RPMI8226 (cell line): ENCODE data around the gene SQSTM1.
"Not testable (repeated sequence)": the region's sequence is repeated elsewhere in the genome, so short reads cannot be mapped to it uniquely, and the experiment has no call there.

Source experiments
- DNase-seq: peaks from one replicate; pipeline ENCODE4 v3.0.0-alpha.2; 2015

Gene SQSTM1

GRCh38 chr5:179860301-179860700 is 39.6 kb downstream of the SQSTM1 start:
- DNase-seq = no peak

DNA sequence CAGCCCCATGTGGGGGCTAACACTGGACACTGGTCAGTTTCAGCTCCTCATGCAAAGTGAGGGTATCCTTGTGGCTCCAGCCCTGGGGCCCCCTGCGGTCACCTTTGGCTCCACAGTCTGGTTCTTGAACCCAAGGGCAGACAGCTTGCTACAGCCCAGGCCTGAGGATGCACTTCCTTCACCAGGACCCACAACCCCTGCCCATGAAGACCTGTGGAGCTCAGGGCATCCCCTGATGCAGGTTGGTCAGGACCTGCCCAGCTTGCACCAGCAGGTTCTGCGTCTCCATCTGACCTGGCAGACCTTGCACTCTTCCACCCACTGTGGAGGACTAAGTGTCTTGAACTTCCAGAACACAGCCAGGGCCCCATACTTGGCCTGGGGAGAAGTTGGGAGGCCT is 41.6 kb downstream of the SQSTM1 start:
- no peak for DNase-seq

DNA sequence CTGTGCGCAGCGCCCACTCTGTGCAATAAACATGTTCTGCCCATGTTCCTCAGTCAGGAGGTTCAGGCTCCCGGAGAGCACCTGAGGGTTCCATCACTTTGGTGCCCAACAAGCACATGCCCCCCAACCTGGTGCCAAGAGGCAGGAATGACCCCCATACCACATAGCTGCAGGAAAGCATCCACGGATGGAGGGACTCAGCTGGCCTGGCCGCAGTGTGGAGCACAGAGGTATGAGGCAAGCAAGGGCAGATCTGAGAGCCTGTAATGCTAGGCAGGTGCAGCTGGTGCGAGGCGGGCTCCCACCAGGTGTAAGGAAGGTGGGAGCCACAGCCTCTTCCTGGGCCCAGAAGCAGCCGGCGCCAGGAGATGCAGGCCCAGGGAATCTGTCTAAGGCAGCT is 42.2 kb downstream of the SQSTM1 start:
- DNase-seq = no peak

DNA sequence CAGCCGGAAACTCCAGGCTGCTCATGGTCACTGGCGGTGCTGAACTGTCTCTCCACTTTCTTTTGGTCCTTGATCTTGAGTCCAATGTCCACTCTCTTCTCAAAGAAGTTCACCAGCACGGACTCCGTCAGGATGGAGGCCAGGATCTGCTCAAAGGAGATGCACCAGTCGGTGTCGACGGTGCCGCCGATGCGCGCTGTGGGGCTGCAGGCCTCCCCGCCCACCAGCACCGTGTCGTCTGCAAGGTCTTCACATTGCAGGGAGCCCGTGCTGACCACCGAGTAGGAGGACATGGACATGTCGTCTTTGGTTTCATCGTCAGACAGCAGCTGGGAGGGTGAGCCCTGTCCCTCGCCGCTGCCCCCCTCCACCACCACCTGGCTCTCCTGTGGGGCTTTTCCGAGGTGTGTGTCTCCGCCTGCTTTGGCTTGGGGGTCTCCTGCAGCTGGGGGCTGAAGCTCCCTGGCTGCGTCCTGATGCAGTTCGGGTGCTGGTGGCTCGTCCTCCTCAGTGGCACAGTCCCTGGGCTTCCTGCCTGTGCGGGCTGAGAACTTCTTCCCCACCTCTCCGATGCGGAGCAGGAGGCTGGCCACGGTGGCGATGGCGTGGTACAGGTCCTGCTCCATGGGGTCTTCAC is 42.9 kb downstream of the SQSTM1 start:
- DNase-seq = no peak

GRCh38 chr5:179864686-179865085 is 44.0 kb downstream of the SQSTM1 start:
- DNase-seq = no peak

GRCh38 chr5:179865491-179866240 is 45.0 kb downstream of the SQSTM1 start:
- no peak for DNase-seq

DNA sequence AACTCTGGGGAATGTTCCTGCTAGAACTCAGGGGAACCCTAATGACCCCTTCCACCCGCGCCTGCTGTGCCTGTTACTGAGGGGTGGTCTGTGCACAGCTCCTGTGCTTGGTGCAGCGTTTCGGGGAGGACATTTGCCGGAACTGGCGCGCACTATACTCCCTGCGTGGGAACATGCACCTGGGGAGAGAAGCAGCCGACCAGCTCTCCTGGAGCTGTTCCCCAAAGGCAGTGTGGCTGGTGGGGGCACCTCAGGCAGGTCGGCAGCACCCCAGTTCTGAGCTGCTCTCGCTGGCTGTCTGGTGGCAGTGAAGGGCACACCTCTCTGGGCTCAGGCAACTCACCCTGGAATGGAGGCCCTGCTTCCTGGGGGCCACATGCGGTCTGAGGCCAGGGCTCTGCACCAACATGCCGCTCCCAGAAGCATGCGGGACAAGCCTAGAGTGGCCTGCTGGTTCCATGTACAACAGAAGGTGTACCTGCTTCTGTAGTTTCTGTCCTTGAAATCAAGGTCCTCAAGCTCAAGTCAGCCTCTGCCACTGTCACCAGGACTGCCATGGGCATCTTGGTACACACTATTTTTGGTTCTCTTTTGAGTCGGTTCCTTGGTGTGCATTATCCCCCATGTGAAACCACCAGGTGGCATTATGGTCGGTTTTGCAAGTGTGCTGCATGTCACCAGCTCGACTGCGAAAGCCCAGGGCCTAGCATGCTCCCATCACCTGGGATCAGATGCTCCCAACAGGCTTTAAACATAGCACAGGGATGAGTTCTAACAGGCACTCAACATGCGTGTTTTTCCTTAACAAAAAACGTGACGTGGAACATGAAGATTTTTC is 45.8 kb downstream of the SQSTM1 start:
- peak; percentile 52 for DNase-seq

GRCh38 chr5:179867079-179867465 is 46.4 kb downstream of the SQSTM1 start:
- DNase-seq = no peak

DNA sequence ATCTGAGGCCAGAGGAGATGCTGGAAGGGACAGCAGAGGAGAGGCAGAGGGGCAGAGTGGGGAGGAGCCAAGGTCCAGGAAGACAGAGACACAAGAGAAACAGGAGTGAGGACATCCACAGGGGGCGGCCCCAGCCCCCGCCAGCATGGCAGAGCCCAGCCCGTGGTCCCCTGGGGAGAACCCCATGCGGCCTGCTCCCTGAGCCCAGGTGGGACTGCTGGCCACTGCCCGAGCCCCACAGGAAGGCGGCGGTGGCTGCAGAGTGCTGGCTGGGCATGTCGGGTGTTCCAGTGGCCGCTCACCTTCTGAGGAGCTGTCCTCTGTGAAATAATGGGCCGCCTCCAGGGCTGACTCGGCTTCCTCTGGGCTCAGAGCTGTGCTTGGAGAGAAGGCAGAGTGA is 46.8 kb downstream of the SQSTM1 start:
- no peak for DNase-seq

- no peak for DNase-seq
Observed at GRCh38 chr5:179868541-179868940, 47.8 kb downstream of the SQSTM1 start.

- DNase-seq = no peak
Observed at GRCh38 chr5:179869101-179869500, 48.4 kb downstream of the SQSTM1 start.

DNA sequence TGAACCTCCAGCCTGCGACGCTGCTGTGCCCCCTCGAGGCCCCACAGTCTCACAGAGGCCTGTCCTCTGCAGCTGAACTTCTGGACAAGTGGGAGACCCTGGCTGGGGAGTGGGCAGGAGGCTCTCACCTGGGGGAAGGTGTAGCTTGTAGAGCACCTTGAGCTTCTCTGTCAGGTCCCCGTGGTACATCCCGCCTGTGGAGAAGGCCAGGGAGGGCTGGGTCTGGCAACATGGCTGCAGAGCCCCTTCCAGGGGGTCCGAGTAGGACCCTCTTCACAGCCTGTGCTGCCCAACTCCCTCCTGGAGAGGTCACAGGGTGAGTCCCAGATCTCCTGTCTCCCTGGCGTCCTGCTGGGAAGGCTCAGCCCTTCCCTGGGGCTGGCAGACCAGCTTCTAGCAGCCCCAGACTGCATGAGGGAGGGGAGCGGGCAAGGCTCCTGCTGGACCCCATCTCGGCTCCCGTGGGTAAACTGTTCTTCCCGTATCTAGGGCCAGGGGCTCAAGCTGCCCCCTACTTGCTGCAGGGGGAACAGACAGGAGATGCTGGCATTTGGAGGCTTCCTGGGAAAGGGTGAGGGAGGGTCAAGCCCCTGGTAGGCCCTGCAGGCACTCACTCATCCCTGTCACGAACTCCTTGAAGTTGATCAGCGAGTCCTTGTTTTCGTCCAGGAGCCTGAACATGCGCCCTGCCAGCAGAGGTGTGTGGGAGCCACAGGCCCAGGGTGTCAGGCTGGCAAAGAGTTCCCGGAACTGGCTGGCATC is 49.1 kb downstream of the SQSTM1 start:
- DNase-seq = no peak

- DNase-seq = peak; percentile 76
Observed at GRCh38 chr5:179870403-179870903, 49.7 kb downstream of the SQSTM1 start.

DNA sequence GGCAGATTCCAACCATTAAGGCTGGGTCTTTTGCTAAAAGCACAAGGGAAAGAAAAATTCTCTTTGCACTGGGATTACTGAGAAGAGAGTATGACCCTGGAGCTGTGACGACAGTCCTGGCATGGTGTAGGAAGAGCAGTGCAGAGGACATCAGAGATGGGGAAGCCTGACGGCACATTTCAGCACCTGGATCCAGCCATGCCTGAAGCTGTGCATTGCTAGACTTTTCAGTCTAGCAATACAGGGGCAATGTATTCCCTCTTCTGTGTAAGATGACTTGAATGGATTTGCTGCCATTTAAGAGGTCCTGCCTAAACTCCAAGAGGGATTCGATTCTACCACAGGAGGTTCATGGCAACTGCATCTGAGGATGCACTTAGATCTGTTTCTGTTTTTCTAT is 50.2 kb downstream of the SQSTM1 start:
- no peak for DNase-seq

DNA sequence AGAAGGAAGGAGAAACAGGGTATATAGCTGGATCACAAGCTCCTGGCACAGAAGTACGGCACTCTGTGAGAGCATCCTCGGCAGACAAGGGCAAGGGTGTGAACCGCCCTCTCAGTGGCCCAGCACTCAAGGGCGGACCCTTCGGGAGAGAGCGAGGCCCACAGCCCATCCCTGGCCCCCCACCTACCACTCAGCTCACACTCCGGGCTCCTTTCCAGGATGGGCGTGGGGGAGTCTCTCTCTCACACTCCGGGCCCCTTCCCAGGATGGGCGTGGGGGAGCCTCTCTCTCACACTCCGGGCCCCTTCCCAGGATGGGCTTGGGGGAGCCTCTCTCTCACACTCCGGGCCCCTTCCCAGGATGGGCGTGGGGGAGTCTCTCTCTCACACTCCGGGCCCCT is 50.8 kb downstream of the SQSTM1 start:
- DNase-seq = not testable (repeated sequence)

DNA sequence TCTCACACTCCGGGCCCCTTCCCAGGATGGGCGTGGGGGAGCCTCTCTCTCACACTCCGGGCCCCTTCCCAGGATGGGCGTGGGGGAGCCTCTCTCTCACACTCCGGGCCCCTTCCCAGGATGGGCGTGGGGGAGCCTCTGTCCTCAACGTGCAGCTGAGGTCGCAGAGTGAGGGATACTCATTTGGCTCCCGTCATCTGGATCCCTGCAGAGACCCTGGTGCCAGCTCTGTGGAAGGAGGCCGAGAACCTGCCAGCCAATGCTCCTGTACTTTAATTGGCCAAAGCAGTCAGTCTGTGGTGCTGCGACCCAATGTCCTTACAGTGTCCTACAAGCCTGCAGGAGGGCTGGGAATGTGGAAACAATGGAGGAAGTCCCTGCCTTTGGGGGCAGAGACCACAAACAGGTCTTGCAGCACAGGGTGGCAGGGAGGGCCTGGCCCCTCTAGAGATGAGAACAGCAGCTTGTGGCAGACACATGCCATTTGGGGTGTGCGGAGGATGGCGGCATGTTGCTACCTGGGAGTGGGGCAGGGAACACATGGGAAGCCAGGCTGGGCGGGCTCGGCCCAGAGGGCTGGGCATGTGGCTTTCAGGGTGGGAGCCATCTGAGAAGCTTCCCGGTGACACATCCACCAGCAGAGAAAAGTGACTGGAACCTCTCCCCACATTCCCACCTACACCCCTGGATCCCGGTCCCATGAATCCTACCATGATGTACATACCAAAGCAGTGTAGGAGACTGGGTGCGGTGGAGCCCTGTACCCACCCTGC is 51.5 kb downstream of the SQSTM1 start:
- DNase-seq = no peak

- DNase-seq = no peak
Observed at GRCh38 chr5:179872828-179873575, 52.3 kb downstream of the SQSTM1 start.

DNA sequence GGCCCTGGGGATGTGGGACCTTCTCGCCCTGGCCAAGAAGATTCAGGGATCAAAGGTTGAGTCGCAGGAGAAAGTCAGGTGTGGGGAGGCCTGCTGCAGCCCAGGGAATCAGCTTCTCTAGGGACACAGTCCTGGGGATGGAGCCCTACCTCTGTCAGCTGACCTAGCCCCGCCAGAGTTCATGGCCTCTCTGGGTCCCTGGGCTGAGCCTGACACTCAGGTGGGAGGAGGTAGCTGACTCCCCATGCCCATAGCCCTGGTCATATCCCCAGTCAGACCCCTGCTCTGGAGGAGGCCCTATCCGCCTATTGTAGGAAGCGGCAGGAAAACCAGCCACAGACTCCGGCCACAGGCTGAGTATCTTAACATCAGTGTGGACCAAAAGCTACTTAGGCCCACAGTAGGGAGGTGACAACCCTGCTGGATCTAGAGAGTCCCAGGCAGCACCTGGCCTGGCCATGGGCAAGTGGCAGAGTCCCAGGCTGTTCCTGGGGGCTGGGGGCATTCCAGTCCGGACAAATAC is 52.9 kb downstream of the SQSTM1 start:
- no peak for DNase-seq

- DNase-seq = no peak
Observed at GRCh38 chr5:179874136-179874535, 53.4 kb downstream of the SQSTM1 start.

DNA sequence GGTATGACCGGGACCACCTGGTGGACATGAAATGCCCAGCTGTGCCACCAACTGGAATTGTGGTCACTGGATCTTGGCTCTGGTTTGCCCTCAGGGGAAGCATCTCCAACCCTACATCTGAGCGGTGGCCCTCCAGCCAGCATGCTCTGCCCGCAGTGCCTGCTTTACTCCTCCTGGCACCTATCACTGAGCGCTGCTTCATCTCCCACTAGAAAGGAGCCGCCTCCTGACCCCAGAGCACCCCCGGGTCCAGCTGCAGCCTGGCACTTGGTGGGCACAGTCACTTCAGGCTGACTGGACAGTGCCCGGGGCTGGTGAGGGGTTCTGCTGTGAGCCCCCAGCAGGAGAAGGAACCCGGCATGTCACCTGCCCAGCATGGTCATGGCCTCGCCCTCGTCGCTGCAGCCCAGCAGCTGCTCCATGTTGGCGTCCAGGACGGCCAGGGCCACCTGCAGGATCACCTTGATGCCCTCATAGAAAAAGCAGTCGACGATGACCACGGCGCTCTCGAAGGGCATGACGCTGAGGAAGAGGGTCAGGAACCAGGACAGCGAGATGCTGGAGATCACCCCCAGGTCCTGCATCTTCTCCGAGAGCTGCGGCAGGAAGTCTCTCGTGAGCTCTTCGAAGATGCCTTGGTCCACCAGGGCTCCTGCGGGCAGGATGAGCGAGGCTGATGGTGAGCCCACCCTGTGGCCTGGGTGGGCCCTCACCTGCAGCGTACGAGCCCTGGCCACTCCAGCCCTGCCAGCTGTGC is 54.0 kb downstream of the SQSTM1 start:
- no peak for DNase-seq
